Smooth muscle cell of the pulmonary artery (primary cell): ENCODE measurements around the gene TEAD2. TPM values are rescaled to one million over a fixed set of nuclear protein-coding genes. Genes with fewer than 3 reads are reported as not detected.

Source experiments
- total RNA-seq: library from RNA; depleted of rRNA; stranded (reverse); fragments of >200 nt; gene quantifications from 2 replicates; pipeline ENCODE4 v1.2.3, GENCODE V29; 2014

Gene TEAD2
- 13.2 and 16.0 TPM in 2 replicates for total RNA-seq

DNA sequence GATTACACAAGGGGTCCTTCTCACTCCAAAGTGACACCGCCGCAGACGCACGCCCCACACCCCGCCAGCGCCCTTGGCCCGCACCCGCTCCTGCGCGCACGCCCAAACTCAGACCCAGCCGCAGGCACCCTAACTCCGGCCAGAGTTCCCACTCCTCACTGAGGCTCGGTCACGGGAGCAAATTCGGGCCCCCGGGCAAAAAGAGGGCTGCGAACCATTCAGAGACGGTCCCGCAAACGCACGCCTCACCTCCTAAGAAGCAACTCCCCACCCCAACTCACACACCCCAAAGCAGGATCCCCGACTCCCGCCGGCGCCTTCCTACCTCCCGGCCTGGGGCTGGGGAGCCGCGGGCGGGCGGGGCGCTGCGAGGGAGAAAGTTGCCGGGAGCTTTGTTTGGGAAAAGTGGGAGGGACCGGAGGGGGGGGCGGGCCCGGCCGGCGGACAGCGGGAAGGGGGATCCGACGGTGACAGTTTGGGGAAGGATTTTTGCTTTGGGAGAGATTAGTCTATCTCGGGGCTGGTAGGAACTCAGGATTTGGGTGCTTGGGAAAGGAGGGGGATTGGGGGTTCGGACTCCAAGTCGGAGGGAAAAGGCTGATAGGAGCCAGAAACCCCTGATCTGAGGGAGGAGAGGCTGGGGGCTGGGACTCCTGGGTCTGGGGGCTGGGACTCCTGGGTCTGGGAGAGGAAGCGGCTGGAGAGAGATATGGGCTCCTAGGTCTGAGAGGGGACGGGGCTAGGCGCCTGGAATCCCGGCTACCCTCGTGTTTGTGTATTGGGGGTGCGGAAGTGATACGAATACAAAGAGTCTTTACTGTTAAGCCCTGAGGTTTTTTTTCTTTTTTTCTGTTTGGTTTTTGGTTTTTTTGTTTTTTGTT, at the start of gene TEAD2:
TEAD2 (minus strand) TSS at position 369 of the 881 bp plus-strand sequence. CDS start 2,341 bp downstream, outside the sequence.

DNA sequence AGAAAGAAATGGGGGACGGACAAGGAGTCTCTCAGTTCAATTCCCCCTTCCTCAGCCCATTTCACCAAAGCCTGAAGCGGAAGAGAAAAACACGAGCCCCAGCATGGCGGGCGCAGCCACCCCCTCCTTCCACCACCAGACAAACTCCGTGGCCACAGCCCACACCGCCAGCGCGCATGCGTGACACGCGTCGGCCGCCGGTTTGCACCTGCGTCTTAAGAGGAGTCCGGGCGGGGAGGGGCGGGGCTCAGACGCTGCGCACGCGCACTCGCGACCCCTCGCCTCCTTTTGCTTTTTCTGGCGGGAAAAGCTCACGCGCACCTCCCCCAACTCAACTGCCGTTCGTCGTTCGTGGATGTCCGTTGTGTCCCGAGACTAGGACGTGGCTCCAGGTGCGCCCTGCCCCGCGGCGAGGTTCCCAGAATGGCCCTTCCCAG, 25.7 kb upstream of the TEAD2 start, which contains the start of gene KASH5:
KASH5 (plus strand) TSS at position 314 of the 437 bp plus-strand sequence. CDS start 2,635 bp downstream, outside the sequence.

DNA sequence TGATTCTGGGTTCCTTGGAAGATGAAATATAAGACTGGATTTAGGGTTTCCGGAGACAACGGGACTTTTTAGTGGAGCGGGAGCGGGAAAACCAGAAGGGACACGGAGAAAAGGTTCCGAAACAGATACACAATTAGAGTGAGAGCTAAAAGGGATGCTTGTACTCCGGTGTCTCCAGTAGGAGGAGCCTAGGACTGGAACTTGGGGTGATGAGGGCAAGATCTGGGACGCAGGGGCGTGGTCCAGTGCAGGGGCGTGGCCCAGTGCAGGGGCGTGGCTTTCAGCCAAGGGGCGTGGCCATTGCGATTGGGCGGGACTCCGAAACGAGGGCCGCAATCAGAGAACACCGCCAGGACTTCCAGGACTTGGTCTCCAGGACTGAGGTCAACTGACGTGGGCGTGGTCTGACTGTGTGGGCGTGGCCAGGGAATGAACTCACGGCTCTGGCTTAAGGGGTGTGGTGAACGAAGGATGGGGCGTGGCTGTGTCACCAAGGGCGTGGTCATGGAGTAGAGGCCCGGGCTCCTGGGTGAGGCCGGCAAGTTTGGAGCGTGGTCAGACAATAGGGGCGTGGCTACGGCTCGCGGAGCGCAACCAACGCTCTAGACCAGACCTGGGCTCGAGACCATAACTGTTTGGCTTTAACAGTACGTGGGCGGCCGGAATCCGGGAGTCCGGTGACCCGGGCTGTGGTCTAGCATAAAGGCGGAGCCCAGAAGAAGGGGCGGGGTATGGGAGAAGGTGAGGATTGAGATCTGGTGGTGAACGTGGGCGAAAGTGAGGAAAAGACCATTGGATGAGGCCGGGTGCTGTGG, 1.3 kb upstream of the TEAD2 start, which contains the start of gene DKKL1:
DKKL1 (plus strand) TSS at position 610 of the 815 bp plus-strand sequence; CDS start at position 732, 122 bp downstream.

DNA sequence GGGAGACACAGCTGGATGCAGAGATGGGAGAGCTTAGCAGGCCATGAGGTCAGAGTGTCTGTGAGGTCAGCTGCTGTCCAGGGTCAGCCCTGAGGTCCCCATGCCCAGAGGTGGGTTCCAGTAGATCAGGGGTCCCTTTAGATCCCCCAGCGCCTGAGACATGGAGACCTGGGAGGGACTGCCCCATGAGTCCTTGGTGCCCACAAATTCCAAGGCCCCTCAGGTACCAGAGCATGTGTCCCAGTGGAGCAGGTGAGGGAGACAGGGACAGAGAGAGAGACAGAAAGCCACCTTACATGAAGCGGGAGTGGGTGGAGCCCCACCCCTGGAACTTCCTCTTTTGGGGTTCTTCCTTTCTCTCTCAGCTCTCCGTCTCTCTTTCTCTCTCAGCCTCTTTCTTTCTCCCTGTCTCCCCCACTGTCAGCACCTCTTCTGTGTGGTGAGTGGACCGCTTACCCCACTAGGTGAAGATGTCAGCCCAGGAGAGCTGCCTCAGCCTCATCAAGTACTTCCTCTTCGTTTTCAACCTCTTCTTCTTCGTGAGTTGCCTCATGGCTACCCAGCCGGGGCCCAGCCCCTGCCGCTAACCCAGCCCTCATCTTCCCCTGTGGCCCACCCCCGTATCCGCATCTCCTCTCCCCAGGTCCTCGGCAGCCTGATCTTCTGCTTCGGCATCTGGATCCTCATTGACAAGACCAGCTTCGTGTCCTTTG, 27.0 kb downstream of the TEAD2 start, which contains the start of gene CD37:
CD37 (plus strand) TSS at position 336 of the 713 bp plus-strand sequence; CDS start at position 471, 135 bp downstream.

DNA sequence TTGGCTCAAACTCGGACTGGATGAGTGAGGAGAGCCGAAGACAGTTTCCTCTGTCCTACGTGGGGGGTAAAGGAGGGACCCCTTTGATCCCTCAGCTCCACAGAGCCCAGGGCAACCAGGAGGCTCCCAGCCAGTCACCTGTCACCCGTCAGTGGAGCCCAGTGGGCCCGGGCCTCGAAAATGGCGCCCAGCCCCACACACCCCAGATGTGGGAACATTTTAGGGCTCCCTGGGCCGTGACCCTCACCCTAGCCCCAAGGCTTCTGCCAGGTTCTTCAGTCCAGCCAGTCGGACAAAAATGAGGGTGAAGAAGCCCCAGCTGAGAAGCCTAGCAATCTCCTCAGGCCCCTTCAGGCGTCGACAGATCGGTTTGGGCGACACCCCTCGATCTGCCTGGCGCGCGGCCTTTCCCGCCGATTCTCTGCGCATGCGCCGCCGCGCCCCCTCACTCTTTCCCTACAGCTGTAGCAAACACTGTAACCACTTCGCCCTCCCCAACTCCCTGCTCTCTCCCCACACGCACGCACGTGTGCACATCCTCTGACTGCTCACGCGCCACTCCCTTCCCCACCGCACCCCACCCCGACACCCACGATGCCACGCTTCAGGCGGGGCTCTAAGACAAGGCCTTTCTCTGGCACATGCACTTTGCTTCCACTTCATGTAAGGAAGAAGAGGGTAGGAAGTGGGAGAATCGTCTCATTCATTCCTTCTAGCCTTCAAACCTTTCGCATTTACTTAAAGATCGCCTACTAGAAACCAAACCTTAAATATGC, 37.2 kb downstream of the TEAD2 start, which contains the start of gene SLC6A16:
SLC6A16 (minus strand) TSS at position 391 of the 776 bp plus-strand sequence. CDS start 13,844 bp downstream, outside the sequence.

Other genes starting within 250 kb of the TEAD2 start
- 7.5 and 12.6 TPM in 2 replicates for gene LIN7B, start 248.0 kb downstream of the TEAD2 start, total RNA-seq
- gene C19orf73, start 243.3 kb downstream of the TEAD2 start, total RNA-seq, result 0.26 and 0.36 TPM in 2 replicates
- 2.6 and 2.7 TPM in 2 replicates for gene PPFIA3, start 242.9 kb downstream of the TEAD2 start, total RNA-seq
- 0.53 and 0.65 TPM in 2 replicates for gene HRC, start 207.0 kb downstream of the TEAD2 start, total RNA-seq
- gene TRPM4, start 204.6 kb downstream of the TEAD2 start, total RNA-seq, result 27.5 and 30.3 TPM in 2 replicates
- 0.13 and 0.33 TPM in 2 replicates for gene SLC6A16, start 37.2 kb downstream of the TEAD2 start, total RNA-seq
- not detected in 2 replicates for gene CD37, start 27.0 kb downstream of the TEAD2 start, total RNA-seq
- gene DKKL1, start 1.5 kb upstream of the TEAD2 start, total RNA-seq, result not detected in 2 replicates
- gene KASH5, start 25.8 kb upstream of the TEAD2 start, total RNA-seq, result not detected in 2 replicates
- gene PTH2, start 61.0 kb upstream of the TEAD2 start, total RNA-seq, result not detected in 2 replicates
- not detected in 2 replicates for gene GFY, start 63.0 kb upstream of the TEAD2 start, total RNA-seq
- 0.17 and 0.20 TPM in 2 replicates for gene SLC17A7, start 79.1 kb upstream of the TEAD2 start, total RNA-seq
- 73.1 and 91.4 TPM in 2 replicates for gene PIH1D1, start 89.4 kb upstream of the TEAD2 start, total RNA-seq
- gene ALDH16A1, start 90.8 kb upstream of the TEAD2 start, total RNA-seq, result 18.3 and 19.8 TPM in 2 replicates
- 2.3 and 3.5 TPM in 2 replicates for gene FLT3LG, start 111.8 kb upstream of the TEAD2 start, total RNA-seq
- gene RPL13A, start 125.2 kb upstream of the TEAD2 start, total RNA-seq, result 1,440 and 2,433 TPM in 2 replicates
- gene RPS11, start 134.0 kb upstream of the TEAD2 start, total RNA-seq, result 1,074 and 1,489 TPM in 2 replicates
- gene FCGRT, start 150.2 kb upstream of the TEAD2 start, total RNA-seq, result 66.7 and 86.0 TPM in 2 replicates
- gene RCN3, start 165.6 kb upstream of the TEAD2 start, total RNA-seq, result 339 and 441 TPM in 2 replicates
- gene NOSIP, start 218.1 kb upstream of the TEAD2 start, total RNA-seq, result 30.8 and 33.4 TPM in 2 replicates
- gene PRRG2, start 218.9 kb upstream of the TEAD2 start, total RNA-seq, result 0.65 and 0.86 TPM in 2 replicates
- 4.2 and 6.1 TPM in 2 replicates for gene PRR12, start 228.8 kb upstream of the TEAD2 start, total RNA-seq